GDM1 (cell line): ENCODE data around the gene FAM78A.
A peak's percentile ranks its signal among the peaks of the same experiment; 100 is the strongest.
"Not testable (repeated sequence)": the region's sequence is repeated elsewhere in the genome, so short reads cannot be mapped to it uniquely, and the experiment has no call there.

Source experiments
- DNase-seq: peaks from one replicate; lab custom pipeline; 2025; lab: John Stamatoyannopoulos, UW

FAM78A gene

GRCh38 chr9:131264231-131264630, 12.1 kb downstream of the FAM78A start:
- DNase-seq, result no peak

GRCh38 chr9:131263701-131264100, 12.6 kb downstream of the FAM78A start:
- DNase-seq, result no peak

GRCh38 chr9:131263033-131263343, 13.3 kb downstream of the FAM78A start:
- not testable (repeated sequence) for DNase-seq

GRCh38 chr9:131262327-131263032, 13.8 kb downstream of the FAM78A start:
- DNase-seq, result no peak

GRCh38 chr9:131260751-131261452, 15.4 kb downstream of the FAM78A start:
- DNase-seq, result no peak

- no peak for DNase-seq
Observed at GRCh38 chr9:131259916-131260597, 16.3 kb downstream of the FAM78A start.

- DNase-seq, result no peak
Observed at GRCh38 chr9:131259432-131259898, 16.8 kb downstream of the FAM78A start.

- no peak for DNase-seq
Observed at GRCh38 chr9:131258698-131259431, 17.4 kb downstream of the FAM78A start.

GRCh38 chr9:131258186-131258585, 18.1 kb downstream of the FAM78A start:
- DNase-seq, result no peak

- DNase-seq, result no peak
Observed at GRCh38 chr9:131257266-131258025, 18.9 kb downstream of the FAM78A start.

GRCh38 chr9:131255676-131256197, 20.6 kb downstream of the FAM78A start:
- no peak for DNase-seq

GRCh38 chr9:131254626-131255025, 21.7 kb downstream of the FAM78A start:
- no peak for DNase-seq

- DNase-seq, result peak; percentile 63
Observed at GRCh38 chr9:131253891-131254491, 22.3 kb downstream of the FAM78A start.

- DNase-seq, result no peak
Observed at GRCh38 chr9:131252120-131252519, 24.2 kb downstream of the FAM78A start.

- no peak for DNase-seq
Observed at GRCh38 chr9:131246618-131247017, 29.7 kb downstream of the FAM78A start.

GRCh38 chr9:131244331-131244730, 32.0 kb downstream of the FAM78A start:
- not testable (repeated sequence) for DNase-seq

GRCh38 chr9:131240047-131240921, 36.0 kb downstream of the FAM78A start:
- no peak for DNase-seq

- no peak for DNase-seq
Observed at GRCh38 chr9:131239161-131239975, 36.9 kb downstream of the FAM78A start.

- DNase-seq, result peak; percentile 90
Observed at GRCh38 chr9:131238402-131239021, 37.8 kb downstream of the FAM78A start.
